ENCODE data around the gene ZNF217. TPM values are rescaled to one million over a fixed set of nuclear protein-coding genes. Genes with fewer than 3 reads are reported as not detected.
"Not testable (repeated sequence)": the region's sequence is repeated elsewhere in the genome, so short reads cannot be mapped to it uniquely, and the experiment has no call there.

ZNF217 gene
- polyA plus RNA-seq, 1 donor from 2014 or later, result 1.9 TPM

GRCh38 chr20:53608071-53608455, 14.4 kb upstream of the ZNF217 start:
- no peak overlapping the region for H2AFZ ChIP-seq (ENCODE audit: low read depth, low read length)
- no peaks in the 10 kb centered on the region for H4K20me1 ChIP-seq (ENCODE audit: insufficient read depth)
- no peaks in the 10 kb centered on the region for H3K36me3 ChIP-seq (ENCODE audit: insufficient read depth, low read length)
- H3K9me3 ChIP-seq (ENCODE audit: low read length), result no peaks in the 10 kb centered on the region
- no peak overlapping the region for H3K4me3 ChIP-seq (ENCODE audit: low read length)
- H3K9ac ChIP-seq (ENCODE audit: low read length), result no peak overlapping the region
- no peak overlapping the region for H3K27ac ChIP-seq (ENCODE audit: low read length)
- H3K9me2 ChIP-seq (ENCODE audit: insufficient read depth, low read length), result no peaks in the 10 kb centered on the region
- no peaks in the 10 kb centered on the region for H3F3A ChIP-seq (ENCODE audit: insufficient read depth, low read length, poor library complexity, severe bottlenecking)
- H3K79me2 ChIP-seq (replicated peaks; ENCODE audit: insufficient read depth, low read length), result no peaks in the 10 kb centered on the region
- no peaks in the 10 kb centered on the region for H3K27me3 ChIP-seq (ENCODE audit: insufficient read depth, low read depth, low read length)
- H3K4me2 ChIP-seq (ENCODE audit: low read length), result no peak overlapping the region
- TF ChIP-seq, protein P1, sequence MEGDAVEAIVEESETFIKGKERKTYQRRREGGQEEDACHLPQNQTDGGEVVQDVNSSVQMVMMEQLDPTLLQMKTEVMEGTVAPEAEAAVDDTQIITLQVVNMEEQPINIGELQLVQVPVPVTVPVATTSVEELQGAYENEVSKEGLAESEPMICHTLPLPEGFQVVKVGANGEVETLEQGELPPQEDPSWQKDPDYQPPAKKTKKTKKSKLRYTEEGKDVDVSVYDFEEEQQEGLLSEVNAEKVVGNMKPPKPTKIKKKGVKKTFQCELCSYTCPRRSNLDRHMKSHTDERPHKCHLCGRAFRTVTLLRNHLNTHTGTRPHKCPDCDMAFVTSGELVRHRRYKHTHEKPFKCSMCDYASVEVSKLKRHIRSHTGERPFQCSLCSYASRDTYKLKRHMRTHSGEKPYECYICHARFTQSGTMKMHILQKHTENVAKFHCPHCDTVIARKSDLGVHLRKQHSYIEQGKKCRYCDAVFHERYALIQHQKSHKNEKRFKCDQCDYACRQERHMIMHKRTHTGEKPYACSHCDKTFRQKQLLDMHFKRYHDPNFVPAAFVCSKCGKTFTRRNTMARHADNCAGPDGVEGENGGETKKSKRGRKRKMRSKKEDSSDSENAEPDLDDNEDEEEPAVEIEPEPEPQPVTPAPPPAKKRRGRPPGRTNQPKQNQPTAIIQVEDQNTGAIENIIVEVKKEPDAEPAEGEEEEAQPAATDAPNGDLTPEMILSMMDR (IDR thresholded peaks at IDR 0.05; ENCODE audit: poor library complexity, severe bottlenecking), result no peak
- TF ChIP-seq MXI1 (conservative IDR thresholded peaks at IDR 0.05; ENCODE audit: poor library complexity, severe bottlenecking), result no peak
- no peak for TF ChIP-seq EP300 (conservative IDR thresholded peaks at IDR 0.05; ENCODE audit: poor library complexity, severe bottlenecking)
- no peak for TF ChIP-seq REST (IDR thresholded peaks at IDR 0.05; ENCODE audit: borderline replicate concordance)
- no peak for TF ChIP-seq SMC3 (conservative IDR thresholded peaks at IDR 0.05; ENCODE audit: poor library complexity)
- no peak for TF ChIP-seq TAF1 (IDR thresholded peaks at IDR 0.05; ENCODE audit: low read depth)
- no peak for TF ChIP-seq EZH2 (IDR thresholded peaks at IDR 0.05; ENCODE audit: borderline replicate concordance, insufficient read depth, low read length, poor library complexity, severe bottlenecking)
- TF ChIP-seq POLR2AphosphoS5 (IDR thresholded peaks at IDR 0.05), result no peak
- no peak for TF ChIP-seq RAD21 (conservative IDR thresholded peaks at IDR 0.05)

- Histone ChIP-seq H3K4me3 (ENCODE audit: low read length) (no peak overlapping the region), H3K36me3 (ENCODE audit: insufficient read depth, low read length) (no peaks in the 10 kb centered on the region), H4K20me1 (ENCODE audit: insufficient read depth) (no peaks in the 10 kb centered on the region), H3K9me2 (ENCODE audit: insufficient read depth, low read length) (no peaks in the 10 kb centered on the region), H3K79me2 (replicated peaks; ENCODE audit: insufficient read depth, low read length) (no peaks in the 10 kb centered on the region), H3K27ac (ENCODE audit: low read length) (no peak overlapping the region), H3K9me3 (ENCODE audit: low read length) (no peaks in the 10 kb centered on the region), H3K27me3 (ENCODE audit: insufficient read depth, low read depth, low read length) (no peaks in the 10 kb centered on the region), H3F3A (ENCODE audit: insufficient read depth, low read length, poor library complexity, severe bottlenecking) (no peaks in the 10 kb centered on the region), H3K4me2 (ENCODE audit: low read length) (no peak overlapping the region), H3K9ac (ENCODE audit: low read length) (no peak overlapping the region), H2AFZ (ENCODE audit: low read depth, low read length) (no peak overlapping the region)
- TF ChIP-seq EP300 (conservative IDR thresholded peaks at IDR 0.05; ENCODE audit: poor library complexity, severe bottlenecking) (no peak), REST (IDR thresholded peaks at IDR 0.05; ENCODE audit: borderline replicate concordance) (no peak), RAD21 (conservative IDR thresholded peaks at IDR 0.05) (no peak), SMC3 (conservative IDR thresholded peaks at IDR 0.05; ENCODE audit: poor library complexity) (no peak), EZH2 (IDR thresholded peaks at IDR 0.05; ENCODE audit: borderline replicate concordance, insufficient read depth, low read length, poor library complexity, severe bottlenecking) (no peak), MXI1 (conservative IDR thresholded peaks at IDR 0.05; ENCODE audit: poor library complexity, severe bottlenecking) (no peak), POLR2AphosphoS5 (IDR thresholded peaks at IDR 0.05) (no peak), TAF1 (IDR thresholded peaks at IDR 0.05; ENCODE audit: low read depth) (no peak)
- TF ChIP-seq, protein P1 (IDR thresholded peaks at IDR 0.05; ENCODE audit: poor library complexity, severe bottlenecking), result no peak
Measured at GRCh38 chr20:53606364-53606985, 12.8 kb upstream of the ZNF217 start.

GRCh38 chr20:53605401-53605800, 11.8 kb upstream of the ZNF217 start:
- H3K9ac ChIP-seq (ENCODE audit: low read length); H3F3A ChIP-seq (ENCODE audit: insufficient read depth, low read length, poor library complexity, severe bottlenecking); H3K27me3 ChIP-seq (ENCODE audit: insufficient read depth, low read depth, low read length); H3K27ac ChIP-seq (ENCODE audit: low read length); H4K20me1 ChIP-seq (ENCODE audit: insufficient read depth); H3K79me2 ChIP-seq (replicated peaks; ENCODE audit: insufficient read depth, low read length); H2AFZ ChIP-seq (ENCODE audit: low read depth, low read length); H3K9me3 ChIP-seq (ENCODE audit: low read length); H3K9me2 ChIP-seq (ENCODE audit: insufficient read depth, low read length); H3K36me3 ChIP-seq (ENCODE audit: insufficient read depth, low read length); H3K4me2 ChIP-seq (ENCODE audit: low read length); H3K4me3 ChIP-seq (ENCODE audit: low read length): not testable (repeated sequence)
